Natural killer cell (primary cell): ENCODE data around the gene PAX2. TPM values are rescaled to one million over a fixed set of nuclear protein-coding genes. Genes with fewer than 3 reads are reported as not detected.

Source experiments
- ATAC-seq, 3 donors: fragments of 150-1000 bp in 2 of 3; fragments of 200-7000 bp in 1 of 3; cut with Tn5 transposase; 1 replicate in 1 of 3; 2 replicates in 2 of 3; pipeline ENCODE4 v1.10.0; 2021; ENCODE audit warnings: mild to moderate bottlenecking in 2 of 3, moderate library complexity in 2 of 3
- DNase-seq, 2 donors: peaks; one replicate each; pipeline versions ENCODE4 v3.0.0 to v3.0.0-alpha.2; 2013 to 2021; ENCODE audit warnings: mixed read lengths in 1 of 2
- H3K27ac ChIP-seq: one replicate; pipeline ENCODE4 v1.5.1; 2013; ENCODE audit warnings: mild to moderate bottlenecking, low read length
- H3K27me3 ChIP-seq: one replicate; pipeline ENCODE4 v1.6.1; 2013; ENCODE audit warnings: low read length; ENCODE audit not compliant: control insufficient read depth, insufficient read depth
- H3K36me3 ChIP-seq: one replicate; pipeline ENCODE4 v1.6.1; 2013; ENCODE audit warnings: low read length; ENCODE audit not compliant: control insufficient read depth, insufficient read depth
- H3K4me1 ChIP-seq: one replicate; pipeline ENCODE4 v1.6.1; 2013; ENCODE audit warnings: low read length; ENCODE audit not compliant: control insufficient read depth, insufficient read depth
- H3K4me3 ChIP-seq: one replicate; pipeline ENCODE4 v1.5.1; 2013; ENCODE audit warnings: low read length
- H3K9me3 ChIP-seq: one replicate; pipeline ENCODE4 v1.6.1; 2013; ENCODE audit warnings: low read length; ENCODE audit not compliant: control insufficient read depth, insufficient read depth
- H3K27ac Mint-ChIP-seq, 2 donors: one replicate each; pipeline ENCODE4 v1.8.0; 2022; ENCODE audit warnings: mild to moderate bottlenecking in 2 of 2, mixed read lengths in 2 of 2, moderate library complexity in 1 of 2
- H3K27me3 Mint-ChIP-seq, 2 donors: one replicate each; pipeline ENCODE4 v1.8.0; 2022; ENCODE audit warnings: low read depth in 2 of 2, mixed read lengths in 2 of 2
- H3K36me3 Mint-ChIP-seq: one replicate; pipeline ENCODE4 v1.8.0; 2022; ENCODE audit warnings: mixed read lengths
- H3K4me1 Mint-ChIP-seq, 2 donors: one replicate each; pipeline ENCODE4 v1.8.0; 2022; ENCODE audit warnings: mixed read lengths in 2 of 2
- H3K4me3 Mint-ChIP-seq: one replicate; pipeline ENCODE4 v1.8.0; 2022; ENCODE audit warnings: mild to moderate bottlenecking, moderate library complexity, mixed read lengths
- H3K9me3 Mint-ChIP-seq, 2 donors: one replicate each; pipeline ENCODE4 v1.8.0; 2022; ENCODE audit warnings: mixed read lengths in 2 of 2
- CTCF ChIP-seq: fragments of 200-600 bp; IDR thresholded peaks from one replicate; pipeline ENCODE4 v1.8.0; 2022; ENCODE audit warnings: antibody characterized with exemption
- WGBS: methylation state at CpG from one replicate; pipeline ENCODE4 v1.1.7; 2013; ENCODE audit warnings: missing lambda C conversion rate; ENCODE audit not compliant: insufficient coverage; 5-methylcytosine and 5-hydroxymethylcytosine counted together
- intact Hi-C: fragments of 100-400 bp; cut with micrococcal nuclease; formaldehyde crosslinking; loops from one replicate; pipeline ENCODE4 v1.14.2; 2022
- total RNA-seq, 4 donors: library from RNA; stranded (reverse); fragments of 120-200 nt in 1 of 4; gene quantifications; one replicate each; pipeline versions ENCODE4 v1.2.3 to v1.2.4, GENCODE V29; 2013 to 2022

The PAX2 gene
- total RNA-seq, 3 donors from 2014 or later (not counting 1 experiment from before 2014, with no cell fraction given) = not detected

- Histone ChIP-seq H3K4me1 (peaks cover 26% of the 10 kb centered on the region), H3K27me3 (peaks cover 33% of the 10 kb centered on the region), H3K36me3 (no peaks in the 10 kb centered on the region), H3K4me3 (no peak overlapping the region), H3K27ac (no peak overlapping the region), H3K9me3 (no peaks in the 10 kb centered on the region)
- ATAC-seq (no peak), DNase-seq (no peak)
- no peaks in the 10 kb centered on the region for H3K9me3 Mint-ChIP-seq
- peaks cover 28 to 48% of the 10 kb centered on the region in 2 donors for H3K4me1 Mint-ChIP-seq
- peak overlapping the region; percentile 87 for H3K4me3 Mint-ChIP-seq
- no peak overlapping the region for H3K27ac Mint-ChIP-seq
- peaks cover 65 to 87% of the 10 kb centered on the region in 2 donors for H3K27me3 Mint-ChIP-seq
- 52% methylated on average over 22 of the region's 24 CpGs for WGBS
- intact Hi-C loops = no loop called here
- H3K36me3 Mint-ChIP-seq = no peaks in the 10 kb centered on the region
- no peak for TF ChIP-seq CTCF
Observed at GRCh38 chr10:100731407-100732240, 13.8 kb upstream of the PAX2 start.

- Mint-ChIP-seq H3K4me1 (peaks cover 28 to 52% of the 10 kb centered on the region in 2 donors), H3K4me3 (peak overlapping the region; percentile 3), H3K9me3 (no peaks in the 10 kb centered on the region), H3K27ac (no peak overlapping the region), H3K36me3 (no peaks in the 10 kb centered on the region), H3K27me3 (peaks cover 68 to 87% of the 10 kb centered on the region in 2 donors)
- no peak overlapping the region for H3K27ac ChIP-seq
- DNase-seq (no peak), ATAC-seq (no peak)
- H3K36me3 ChIP-seq = no peaks in the 10 kb centered on the region
- no peak overlapping the region for H3K4me3 ChIP-seq
- WGBS = 90% methylated on average over 2 of the region's 2 CpGs
- H3K27me3 ChIP-seq = peaks cover 39% of the 10 kb centered on the region
- peaks cover 27% of the 10 kb centered on the region for H3K4me1 ChIP-seq
- no peak for TF ChIP-seq CTCF
- no peaks in the 10 kb centered on the region for H3K9me3 ChIP-seq
- intact Hi-C loops = no loop called here
Observed at GRCh38 chr10:100732241-100732596, 13.2 kb upstream of the PAX2 start.

GRCh38 chr10:100733329-100733728 lies 12.1 kb upstream of the PAX2 start:
- H3K4me1 Mint-ChIP-seq = peaks cover 28 to 63% of the 10 kb centered on the region in 2 donors
- H3K27ac Mint-ChIP-seq = no peak overlapping the region
- no peak for DNase-seq
- H3K9me3 Mint-ChIP-seq = no peaks in the 10 kb centered on the region
- no peak overlapping the region for H3K4me3 ChIP-seq
- ATAC-seq = no peak
- no peak for TF ChIP-seq CTCF
- no peaks in the 10 kb centered on the region for H3K36me3 ChIP-seq
- intact Hi-C loops = no loop called here
- H3K27me3 ChIP-seq = peaks cover 46% of the 10 kb centered on the region
- peaks cover 66 to 87% of the 10 kb centered on the region in 2 donors for H3K27me3 Mint-ChIP-seq
- 83% methylated on average over 6 of the region's 6 CpGs for WGBS
- no peak overlapping the region for H3K4me3 Mint-ChIP-seq
- H3K9me3 ChIP-seq = no peaks in the 10 kb centered on the region
- H3K27ac ChIP-seq = no peak overlapping the region
- H3K4me1 ChIP-seq = peaks cover 35% of the 10 kb centered on the region
- no peaks in the 10 kb centered on the region for H3K36me3 Mint-ChIP-seq
